Karpas-422 (cell line): ENCODE data around the gene RASD2. TPM values are rescaled to one million over a fixed set of nuclear protein-coding genes. Genes with fewer than 3 reads are reported as not detected.
A peak's percentile ranks its signal among the peaks of the same experiment; 100 is the strongest.

ENCODE experiments used
- DNase-seq: peaks from one replicate; pipeline ENCODE4 v3.0.0-alpha.2; 2015
- H2AFZ ChIP-seq: fragments of 200-600 bp; sonication (generic); 2 replicates; pipeline ENCODE4 v1.6.1; 2014; ENCODE audit warnings: antibody characterized with exemption, low read length, mixed read lengths
- H3K27ac ChIP-seq: fragments of 200-600 bp; sonication (generic); 2 replicates; pipeline ENCODE4 v1.5.1; 2014; ENCODE audit warnings: mild to moderate bottlenecking, low read length, moderate library complexity
- H3K27me3 ChIP-seq: fragments of 200-600 bp; sonication (generic); 2 replicates; pipeline ENCODE4 v1.6.1; 2014; ENCODE audit warnings: low read length, mixed read lengths
- H3K36me3 ChIP-seq: fragments of 200-600 bp; sonication (generic); 2 replicates; pipeline ENCODE4 v1.6.1; 2014; ENCODE audit warnings: low read length, mixed read lengths; ENCODE audit not compliant: insufficient read depth
- H3K4me1 ChIP-seq: fragments of 200-600 bp; sonication (generic); 2 replicates; pipeline ENCODE4 v1.6.1; 2014; ENCODE audit warnings: mild to moderate bottlenecking, low read length, mixed read lengths
- H3K4me2 ChIP-seq: fragments of 200-600 bp; sonication (generic); 2 replicates; pipeline ENCODE4 v1.6.1; 2014; ENCODE audit warnings: low read length, low read depth, mild to moderate bottlenecking; ENCODE audit not compliant: poor library complexity, severe bottlenecking
- H3K4me3 ChIP-seq: fragments of 200-600 bp; sonication (generic); 2 replicates; pipeline ENCODE4 v1.5.1; 2014; ENCODE audit warnings: mild to moderate bottlenecking, antibody characterized with exemption, low read length, mixed read lengths
- H3K79me2 ChIP-seq: fragments of 200-600 bp; sonication (generic); 2 replicates; pipeline ENCODE4 v1.6.1; 2014; ENCODE audit warnings: mild to moderate bottlenecking, low read length, mixed read lengths
- H3K9ac ChIP-seq: fragments of 200-600 bp; sonication (generic); 2 replicates; pipeline ENCODE4 v1.6.0; 2014; ENCODE audit warnings: low read length
- H3K9me2 ChIP-seq: fragments of 200-600 bp; sonication (generic), shearing (Covaris generic); replicated peaks from 2 replicates; pipeline ENCODE4 v1.6.0; 2014; ENCODE audit warnings: mild to moderate bottlenecking, low read length, moderate library complexity; ENCODE audit not compliant: insufficient read depth
- H3K9me3 ChIP-seq: fragments of 300-700, 200-600 bp; sonication (generic); 2 replicates; pipeline ENCODE4 v1.6.1; 2014; ENCODE audit warnings: low read length, mixed read lengths
- H4K20me1 ChIP-seq: fragments of 200-600 bp; sonication (generic); 2 replicates; pipeline ENCODE4 v1.6.1; 2014; ENCODE audit warnings: mild to moderate bottlenecking, antibody characterized with exemption, low read length, low read depth; ENCODE audit not compliant: insufficient read depth
- total RNA-seq: library from RNA; depleted of rRNA; stranded (reverse); fragments of >200 nt; shearing (Covaris generic); gene quantifications from 2 replicates; pipeline ENCODE4 v1.2.3, GENCODE V29; 2014; ENCODE audit warnings: low replicate concordance

Gene RASD2
- total RNA-seq, 1 experiment from 2014 or later = not detected

- H3K27me3 ChIP-seq = no peaks in the 10 kb centered on the region
- no peaks in the 10 kb centered on the region for H3K9me3 ChIP-seq
- no peak overlapping the region for H3K4me2 ChIP-seq
- H3K27ac ChIP-seq = no peak overlapping the region
- H3K4me1 ChIP-seq = peaks cover 10% of the 10 kb centered on the region
- no peaks in the 10 kb centered on the region for H3K36me3 ChIP-seq
- no peak overlapping the region for H3K4me3 ChIP-seq
- H3K9me2 ChIP-seq = no peaks in the 10 kb centered on the region
- no peaks in the 10 kb centered on the region for H4K20me1 ChIP-seq
- DNase-seq = no peak
- H2AFZ ChIP-seq = no peak overlapping the region
- no peaks in the 10 kb centered on the region for H3K79me2 ChIP-seq
- no peak overlapping the region for H3K9ac ChIP-seq
Observed at GRCh38 chr22:35530700-35531099, 9.9 kb upstream of the RASD2 start.

- no peak for DNase-seq
- Histone ChIP-seq H3K36me3 (no peaks in the 10 kb centered on the region), H3K79me2 (no peaks in the 10 kb centered on the region), H4K20me1 (no peaks in the 10 kb centered on the region), H3K27ac (no peak overlapping the region), H3K4me1 (peaks cover 10% of the 10 kb centered on the region), H3K27me3 (no peaks in the 10 kb centered on the region), H3K9ac (no peak overlapping the region), H2AFZ (no peak overlapping the region), H3K9me2 (no peaks in the 10 kb centered on the region), H3K4me2 (no peak overlapping the region), H3K9me3 (no peaks in the 10 kb centered on the region), H3K4me3 (no peak overlapping the region)
Observed at GRCh38 chr22:35531202-35531601, 9.4 kb upstream of the RASD2 start.

GRCh38 chr22:35531676-35532075 is 9.0 kb upstream of the RASD2 start:
- DNase-seq = no peak
- Histone ChIP-seq H3K9ac (no peak overlapping the region), H3K27me3 (no peaks in the 10 kb centered on the region), H3K9me2 (no peaks in the 10 kb centered on the region), H3K79me2 (no peaks in the 10 kb centered on the region), H3K9me3 (no peaks in the 10 kb centered on the region), H4K20me1 (no peaks in the 10 kb centered on the region), H3K4me3 (no peak overlapping the region), H2AFZ (no peak overlapping the region), H3K4me2 (no peak overlapping the region), H3K27ac (no peak overlapping the region), H3K36me3 (no peaks in the 10 kb centered on the region), H3K4me1 (peaks cover 10% of the 10 kb centered on the region)

- H3K27ac ChIP-seq = no peak overlapping the region
- H3K9me3 ChIP-seq = no peaks in the 10 kb centered on the region
- no peak overlapping the region for H3K4me3 ChIP-seq
- no peaks in the 10 kb centered on the region for H3K36me3 ChIP-seq
- H2AFZ ChIP-seq = no peak overlapping the region
- no peak overlapping the region for H3K9ac ChIP-seq
- H3K79me2 ChIP-seq = no peaks in the 10 kb centered on the region
- peaks cover 10% of the 10 kb centered on the region for H3K4me1 ChIP-seq
- no peaks in the 10 kb centered on the region for H3K27me3 ChIP-seq
- no peaks in the 10 kb centered on the region for H4K20me1 ChIP-seq
- no peak for DNase-seq
- H3K9me2 ChIP-seq = no peaks in the 10 kb centered on the region
- H3K4me2 ChIP-seq = no peak overlapping the region
Observed at GRCh38 chr22:35533365-35534029, 7.1 kb upstream of the RASD2 start.

- Histone ChIP-seq H3K79me2 (no peaks in the 10 kb centered on the region), H3K36me3 (no peaks in the 10 kb centered on the region), H3K9ac (no peak overlapping the region), H3K4me1 (peaks cover 10% of the 10 kb centered on the region), H3K9me3 (no peaks in the 10 kb centered on the region), H3K27ac (no peak overlapping the region), H3K27me3 (no peaks in the 10 kb centered on the region), H3K9me2 (no peaks in the 10 kb centered on the region), H3K4me2 (no peak overlapping the region), H4K20me1 (no peaks in the 10 kb centered on the region), H2AFZ (no peak overlapping the region), H3K4me3 (no peak overlapping the region)
- DNase-seq = no peak
Observed at GRCh38 chr22:35534091-35534490, 6.5 kb upstream of the RASD2 start.

GRCh38 chr22:35537232-35537631 is 3.4 kb upstream of the RASD2 start:
- Histone ChIP-seq H3K9me3 (no peaks in the 10 kb centered on the region), H3K36me3 (no peaks in the 10 kb centered on the region), H3K9ac (no peak overlapping the region), H2AFZ (no peak overlapping the region), H3K27ac (no peak overlapping the region), H3K79me2 (no peaks in the 10 kb centered on the region), H3K4me2 (no peak overlapping the region), H3K9me2 (no peaks in the 10 kb centered on the region), H3K4me3 (no peak overlapping the region), H3K27me3 (no peaks in the 10 kb centered on the region), H3K4me1 (peaks cover 14% of the 10 kb centered on the region), H4K20me1 (no peaks in the 10 kb centered on the region)
- DNase-seq = no peak

GRCh38 chr22:35538801-35539321 is 1.8 kb upstream of the RASD2 start:
- Histone ChIP-seq H4K20me1 (peaks cover 3% of the 10 kb centered on the region; the same call in 1 of the 2 replicates), H3K4me3 (no peak overlapping the region), H3K36me3 (no peaks in the 10 kb centered on the region), H3K27me3 (no peaks in the 10 kb centered on the region), H3K4me1 (peaks cover 13% of the 10 kb centered on the region), H3K4me2 (no peak overlapping the region), H3K27ac (no peak overlapping the region), H3K9me2 (no peaks in the 10 kb centered on the region), H3K9me3 (no peaks in the 10 kb centered on the region), H3K79me2 (no peaks in the 10 kb centered on the region), H2AFZ (no peak overlapping the region), H3K9ac (no peak overlapping the region)
- DNase-seq = peak; percentile 69

GRCh38 chr22:35539487-35539886 is 1.1 kb upstream of the RASD2 start:
- no peaks in the 10 kb centered on the region for H3K27me3 ChIP-seq
- no peak overlapping the region for H2AFZ ChIP-seq
- no peak overlapping the region for H3K4me2 ChIP-seq

More at GRCh38 chr22:35539487-35539886, 1.1 kb upstream of the RASD2 start:
- Histone ChIP-seq H3K9ac (no peak overlapping the region), H3K36me3 (no peaks in the 10 kb centered on the region), H4K20me1 (peaks cover 3% of the 10 kb centered on the region; the same call in 1 of the 2 replicates), H3K9me2 (no peaks in the 10 kb centered on the region), H3K27ac (no peak overlapping the region), H3K79me2 (no peaks in the 10 kb centered on the region), H3K9me3 (no peaks in the 10 kb centered on the region), H3K4me3 (no peak overlapping the region), H3K4me1 (peaks cover 7% of the 10 kb centered on the region)
- no peak for DNase-seq
